Mammary epithelial cell (primary cell): Measurements from ENCODE around the gene CLEC16A.

Source experiments
- EZH2 ChIP-seq: IDR thresholded peaks from 2 replicates; pipeline ENCODE4 v1.6.1; 2012; ENCODE audit warnings: low read length, inconsistent platforms, borderline replicate concordance
- TF ChIP-seq, protein P1 (sequence below), 2 donors: IDR thresholded peaks in 1 of 2; conservative IDR thresholded peaks in 1 of 2; 2 replicates each; pipeline ENCODE4 v1.5.1; 2011 to 2012; ENCODE audit warnings: inconsistent platforms in 2 of 2, low read length in 2 of 2, mild to moderate bottlenecking in 2 of 2, control low read depth in 1 of 2, low read depth in 1 of 2; ENCODE audit not compliant: insufficient read depth in 1 of 2; ENCODE audit errors: extremely low read depth in 1 of 2

DNA sequence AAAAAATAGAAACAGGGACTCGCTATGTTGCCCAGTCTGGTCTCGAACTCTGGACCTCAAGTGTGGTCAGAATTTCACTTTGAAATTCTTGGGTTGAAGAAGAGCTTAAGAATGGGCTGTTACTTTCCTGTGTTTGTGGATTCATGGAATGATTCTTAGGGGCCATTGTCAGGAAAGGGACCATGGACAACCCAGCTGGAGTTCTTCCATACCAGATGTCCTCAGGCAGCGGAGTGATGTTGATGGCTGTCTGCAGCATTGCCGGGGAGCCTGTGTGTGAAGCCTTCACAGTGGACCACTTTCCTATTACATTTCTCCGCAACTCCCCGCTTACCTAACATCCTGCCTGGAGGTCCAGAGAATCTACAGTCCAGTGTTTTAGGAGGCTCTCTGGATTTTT, 145.9 kb downstream of the CLEC16A start:
- TF ChIP-seq, protein P1, sequence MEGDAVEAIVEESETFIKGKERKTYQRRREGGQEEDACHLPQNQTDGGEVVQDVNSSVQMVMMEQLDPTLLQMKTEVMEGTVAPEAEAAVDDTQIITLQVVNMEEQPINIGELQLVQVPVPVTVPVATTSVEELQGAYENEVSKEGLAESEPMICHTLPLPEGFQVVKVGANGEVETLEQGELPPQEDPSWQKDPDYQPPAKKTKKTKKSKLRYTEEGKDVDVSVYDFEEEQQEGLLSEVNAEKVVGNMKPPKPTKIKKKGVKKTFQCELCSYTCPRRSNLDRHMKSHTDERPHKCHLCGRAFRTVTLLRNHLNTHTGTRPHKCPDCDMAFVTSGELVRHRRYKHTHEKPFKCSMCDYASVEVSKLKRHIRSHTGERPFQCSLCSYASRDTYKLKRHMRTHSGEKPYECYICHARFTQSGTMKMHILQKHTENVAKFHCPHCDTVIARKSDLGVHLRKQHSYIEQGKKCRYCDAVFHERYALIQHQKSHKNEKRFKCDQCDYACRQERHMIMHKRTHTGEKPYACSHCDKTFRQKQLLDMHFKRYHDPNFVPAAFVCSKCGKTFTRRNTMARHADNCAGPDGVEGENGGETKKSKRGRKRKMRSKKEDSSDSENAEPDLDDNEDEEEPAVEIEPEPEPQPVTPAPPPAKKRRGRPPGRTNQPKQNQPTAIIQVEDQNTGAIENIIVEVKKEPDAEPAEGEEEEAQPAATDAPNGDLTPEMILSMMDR (conservative IDR thresholded peaks at IDR 0.05 in 1 of 2, IDR thresholded peaks at IDR 0.05 in 1 of 2; ENCODE audit: extremely low read depth in 1 of 2, insufficient read depth in 1 of 2, low read depth in 1 of 2, low read length in 2 of 2) = no peak
- TF ChIP-seq EZH2 = no peak
